ENCODE measurements around the gene DDX51.
"Not testable (repeated sequence)": the region's sequence is repeated elsewhere in the genome, so short reads cannot be mapped to it uniquely, and the experiment has no call there.

Gene DDX51

GRCh38 chr12:132140918-132141841, 2.9 kb downstream of the DDX51 start:
- no peak for DNase-seq (ENCODE audit: low read depth in 2 of 2)

GRCh38 chr12:132140501-132140900, 3.6 kb downstream of the DDX51 start:
- DNase-seq (ENCODE audit: low read depth in 2 of 2), result no peak

GRCh38 chr12:132139912-132140311, 4.2 kb downstream of the DDX51 start:
- no peak for DNase-seq (ENCODE audit: low read depth in 2 of 2)

- DNase-seq (ENCODE audit: low read depth in 2 of 2), result no peak
Observed at GRCh38 chr12:132138941-132139871, 4.9 kb downstream of the DDX51 start.

- DNase-seq (ENCODE audit: low read depth in 2 of 2), result no peak
Observed at GRCh38 chr12:132137483-132138125, 6.5 kb downstream of the DDX51 start.

- DNase-seq (ENCODE audit: low read depth in 2 of 2), result not testable (repeated sequence)
Observed at GRCh38 chr12:132136226-132136625, 7.9 kb downstream of the DDX51 start.

- DNase-seq (ENCODE audit: low read depth in 2 of 2), result not testable (repeated sequence)
Observed at GRCh38 chr12:132134653-132135183, 9.4 kb downstream of the DDX51 start.

- no peak for DNase-seq (ENCODE audit: low read depth in 2 of 2)
Observed at GRCh38 chr12:132133952-132134652, 10.0 kb downstream of the DDX51 start.

- DNase-seq (ENCODE audit: low read depth in 2 of 2), result no peak
Observed at GRCh38 chr12:132132609-132133430, 11.3 kb downstream of the DDX51 start.

GRCh38 chr12:132131952-132132351, 12.2 kb downstream of the DDX51 start:
- no peak for DNase-seq (ENCODE audit: low read depth in 2 of 2)

- no peak for DNase-seq (ENCODE audit: low read depth in 2 of 2)
Observed at GRCh38 chr12:132131229-132131628, 12.9 kb downstream of the DDX51 start.

GRCh38 chr12:132130690-132131089, 13.4 kb downstream of the DDX51 start:
- no peak for DNase-seq (ENCODE audit: low read depth in 2 of 2)

GRCh38 chr12:132129007-132129406, 15.1 kb downstream of the DDX51 start:
- no peak for DNase-seq (ENCODE audit: low read depth in 2 of 2)

GRCh38 chr12:132127041-132127440, 17.1 kb downstream of the DDX51 start:
- no peak for DNase-seq (ENCODE audit: low read depth in 2 of 2)

GRCh38 chr12:132125736-132126135, 18.4 kb downstream of the DDX51 start:
- DNase-seq (ENCODE audit: low read depth in 2 of 2), result no peak

- DNase-seq (ENCODE audit: low read depth in 2 of 2), result no peak
Observed at GRCh38 chr12:132124766-132125425, 19.2 kb downstream of the DDX51 start.

GRCh38 chr12:132123970-132124765, 20.0 kb downstream of the DDX51 start:
- DNase-seq (ENCODE audit: low read depth in 2 of 2), result no peak

- DNase-seq (ENCODE audit: low read depth in 2 of 2), result no peak
Observed at GRCh38 chr12:132121283-132121682, 22.8 kb downstream of the DDX51 start.

GRCh38 chr12:132118876-132119275, 25.2 kb downstream of the DDX51 start:
- DNase-seq (ENCODE audit: low read depth in 2 of 2), result no peak

All from stimulated activated CD8-positive, alpha-beta memory T cell treated with anti-CD3 and anti-CD28 coated beads, Interleukin-2, amount 100 ng/mL, for 48 hours (primary cell).